NCI-H1092 treated with DMSO at 0.1 percent for 48 hours (cell line): ENCODE data around the gene CCNL2.
"Not testable (repeated sequence)": the region's sequence is repeated elsewhere in the genome, so short reads cannot be mapped to it uniquely, and the experiment has no call there.

Source experiments
- DNase-seq: peaks from one replicate; lab custom pipeline; 2025; lab: John Stamatoyannopoulos, UW

CCNL2 gene

GRCh38 chr1:1373051-1373814 lies 25.9 kb downstream of the CCNL2 start:
- no peak for DNase-seq

GRCh38 chr1:1371746-1372711 lies 27.1 kb downstream of the CCNL2 start:
- no peak for DNase-seq

- DNase-seq = no peak
Measured at GRCh38 chr1:1371364-1371745, 27.8 kb downstream of the CCNL2 start.

- no peak for DNase-seq
Measured at GRCh38 chr1:1370771-1371300, 28.3 kb downstream of the CCNL2 start.

GRCh38 chr1:1370094-1370493 lies 29.0 kb downstream of the CCNL2 start:
- not testable (repeated sequence) for DNase-seq

GRCh38 chr1:1367315-1367714 lies 31.8 kb downstream of the CCNL2 start:
- DNase-seq = no peak

- no peak for DNase-seq
Measured at GRCh38 chr1:1366699-1367066, 32.5 kb downstream of the CCNL2 start.

GRCh38 chr1:1365875-1366698 lies 33.0 kb downstream of the CCNL2 start:
- no peak for DNase-seq

GRCh38 chr1:1364266-1364665 lies 34.9 kb downstream of the CCNL2 start:
- DNase-seq = no peak

GRCh38 chr1:1361982-1362423 lies 37.1 kb downstream of the CCNL2 start:
- no peak for DNase-seq

- no peak for DNase-seq
Measured at GRCh38 chr1:1361233-1361981, 37.7 kb downstream of the CCNL2 start.

GRCh38 chr1:1360506-1361169 lies 38.5 kb downstream of the CCNL2 start:
- DNase-seq = no peak

- no peak for DNase-seq
Measured at GRCh38 chr1:1359664-1360468, 39.3 kb downstream of the CCNL2 start.

GRCh38 chr1:1359308-1359663 lies 39.8 kb downstream of the CCNL2 start:
- no peak for DNase-seq

- DNase-seq = no peak
Measured at GRCh38 chr1:1358433-1359271, 40.5 kb downstream of the CCNL2 start, which contains the start of gene MXRA8. TSS of gene MXRA8 (minus strand) at chr1:1358555. CDS start at chr1:1358504, 51 bp downstream.

GRCh38 chr1:1357871-1358432 lies 41.2 kb downstream of the CCNL2 start:
- no peak for DNase-seq

- DNase-seq = no peak
Measured at GRCh38 chr1:1356796-1357401, 42.2 kb downstream of the CCNL2 start.
